PFSK-1 (cell line): Measurements from ENCODE around the gene LIMS2.

Experiments
- FOXP2 ChIP-seq: optimal IDR thresholded peaks from 2 replicates; pipeline ENCODE3; 2011; ENCODE audit warnings: borderline replicate concordance, control low read depth, inconsistent platforms; ENCODE audit not compliant: insufficient read depth; ENCODE audit errors: extremely low read length, extremely low read depth
- POLR2AphosphoS5 ChIP-seq: IDR thresholded peaks from 2 replicates; pipeline ENCODE4 v1.6.1; 2012; ENCODE audit warnings: low read depth, mild to moderate bottlenecking, control low read depth, low read length, moderate library complexity
- REST ChIP-seq, 2 experiments: IDR thresholded peaks; 2 replicates each; pipeline versions ENCODE4 v1.6.1 to v1.8.0; 2011 to 2012; ENCODE audit warnings: low read depth in 2 of 2, low read length in 2 of 2, control low read depth in 1 of 2, inconsistent platforms in 1 of 2, mild to moderate bottlenecking in 1 of 2, moderate library complexity in 1 of 2; ENCODE audit not compliant: insufficient read depth in 1 of 2
- SIN3A ChIP-seq: IDR thresholded peaks from 2 replicates; pipeline ENCODE4 v1.6.1; 2012; ENCODE audit warnings: mild to moderate bottlenecking, low read length, moderate library complexity, borderline replicate concordance; ENCODE audit not compliant: insufficient read depth
- TAF1 ChIP-seq: IDR thresholded peaks from 2 replicates; pipeline ENCODE4 v1.6.1; 2012; ENCODE audit warnings: low read length, control low read depth, borderline replicate concordance; ENCODE audit not compliant: insufficient read depth

Gene LIMS2

GRCh38 chr2:127662937-127663565, 12.3 kb downstream of the LIMS2 start:
- TF ChIP-seq TAF1 (no peak), SIN3A (no peak), POLR2AphosphoS5 (no peak), REST (IDR thresholded peaks at IDR 0.05; ENCODE audit: insufficient read depth in 1 of 2, low read depth in 2 of 2, low read length in 2 of 2) (no peak), FOXP2 (no peak)

DNA sequence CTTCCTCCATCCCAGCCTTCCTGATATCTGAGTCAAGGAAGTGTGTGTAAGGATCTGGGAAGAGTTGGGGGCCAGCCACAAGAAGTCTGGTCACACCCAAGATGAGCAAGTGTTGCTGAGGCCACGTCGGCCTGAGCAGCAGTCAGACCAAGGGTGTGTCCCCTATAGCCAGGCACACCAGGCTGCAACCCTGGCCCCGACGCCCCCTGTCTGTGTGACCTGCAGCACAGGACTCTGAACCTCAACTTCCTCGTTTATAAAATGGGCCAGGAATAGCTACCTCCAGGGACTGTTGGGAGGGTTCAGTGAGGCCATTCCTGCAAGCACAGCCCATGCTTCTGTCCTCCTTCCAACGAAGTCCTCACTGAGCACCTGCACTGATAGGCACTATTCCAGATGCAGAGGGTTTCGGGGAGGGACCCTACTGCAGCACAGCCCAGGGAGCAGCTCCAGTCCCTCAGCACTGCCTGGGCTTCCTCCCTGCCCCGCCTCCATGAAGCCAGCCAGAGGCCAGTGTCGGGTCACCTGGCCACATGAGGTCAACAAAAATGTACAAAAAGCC, 13.3 kb downstream of the LIMS2 start:
- TF ChIP-seq TAF1: no peak
- TF ChIP-seq SIN3A: no peak
- TF ChIP-seq REST (IDR thresholded peaks at IDR 0.05; ENCODE audit: insufficient read depth in 1 of 2, low read depth in 2 of 2, low read length in 2 of 2): no peak
- TF ChIP-seq POLR2AphosphoS5: no peak
- no peak for TF ChIP-seq FOXP2

DNA sequence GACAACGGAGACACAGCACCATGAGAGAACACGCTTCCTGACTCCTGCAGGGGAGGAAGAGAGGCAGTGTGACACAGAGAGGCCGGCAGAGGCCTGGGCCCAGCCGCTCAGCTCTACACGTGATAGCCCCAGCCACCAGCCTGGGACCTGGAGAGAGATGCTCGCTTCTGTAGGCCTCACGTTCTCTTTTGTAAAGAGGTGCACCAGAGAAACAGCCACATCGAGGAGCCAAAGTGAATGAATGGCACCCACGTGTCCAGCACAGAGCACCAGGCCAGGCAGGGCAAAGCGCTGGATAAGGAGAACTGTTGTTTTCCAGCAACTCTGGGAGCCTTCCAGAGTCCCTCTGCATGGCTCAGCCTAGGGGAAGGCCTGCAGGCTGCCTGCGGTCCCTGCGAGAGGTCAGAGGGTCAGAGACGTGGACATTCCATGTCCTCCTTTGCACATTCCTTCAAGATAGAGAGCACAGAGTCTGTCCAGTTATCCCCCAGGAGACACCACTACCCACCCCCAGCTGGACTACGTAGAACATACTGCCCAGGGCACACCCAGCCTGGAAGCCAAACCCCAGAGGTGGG, 14.2 kb downstream of the LIMS2 start:
- TF ChIP-seq TAF1 (no peak), POLR2AphosphoS5 (no peak)

DNA sequence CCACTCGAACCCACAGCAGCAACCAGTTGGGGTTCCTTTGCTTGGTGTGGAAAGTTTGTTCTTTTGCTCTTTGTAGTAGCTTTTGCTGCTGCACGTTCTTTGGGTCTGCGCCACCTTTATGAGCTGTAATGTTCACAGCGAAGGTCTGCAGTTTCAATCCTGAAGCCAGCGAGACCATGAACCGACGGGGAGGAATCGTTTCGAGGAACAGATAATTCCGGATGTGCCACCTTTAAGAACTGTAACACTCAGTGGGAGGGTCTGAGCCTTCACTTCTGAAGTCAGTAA, 15.1 kb downstream of the LIMS2 start:
- no peak for TF ChIP-seq REST (IDR thresholded peaks at IDR 0.05; ENCODE audit: insufficient read depth in 1 of 2, low read depth in 2 of 2, low read length in 2 of 2)

GRCh38 chr2:127659408-127660290, 15.7 kb downstream of the LIMS2 start:
- TF ChIP-seq TAF1 (no peak), REST (IDR thresholded peaks at IDR 0.05; ENCODE audit: insufficient read depth in 1 of 2, low read depth in 2 of 2, low read length in 2 of 2) (no peak), POLR2AphosphoS5 (no peak), FOXP2 (no peak), SIN3A (no peak)
